T47D (cell line): Measurements from ENCODE around the gene BTBD2.

Experiments used
- DNase-seq, 2 experiments: peaks; one replicate each; pipeline versions ENCODE4 v3.0.0 to v3.0.0-alpha.2; 2011 to 2012; ENCODE audit warnings: low read depth in 1 of 2, low spot score in 1 of 2
- JUND ChIP-seq: IDR thresholded peaks from 2 replicates; pipeline ENCODE4 v1.6.1; 2012; ENCODE audit warnings: low read depth
- in situ Hi-C: cut with HindIII; loops from 2 replicates; pipeline ENCODE4 v1.10.0; 2016; ENCODE audit warnings: low sequenced_read_pairs, low pct_unique_long_range_greater_than_20kb

BTBD2 gene

GRCh38 chr19:2033115-2033824 lies 17.8 kb upstream of the BTBD2 start:
- DNase-seq, result no peak
- in situ Hi-C loops, result no loop called here
- no peak for TF ChIP-seq JUND

DNA sequence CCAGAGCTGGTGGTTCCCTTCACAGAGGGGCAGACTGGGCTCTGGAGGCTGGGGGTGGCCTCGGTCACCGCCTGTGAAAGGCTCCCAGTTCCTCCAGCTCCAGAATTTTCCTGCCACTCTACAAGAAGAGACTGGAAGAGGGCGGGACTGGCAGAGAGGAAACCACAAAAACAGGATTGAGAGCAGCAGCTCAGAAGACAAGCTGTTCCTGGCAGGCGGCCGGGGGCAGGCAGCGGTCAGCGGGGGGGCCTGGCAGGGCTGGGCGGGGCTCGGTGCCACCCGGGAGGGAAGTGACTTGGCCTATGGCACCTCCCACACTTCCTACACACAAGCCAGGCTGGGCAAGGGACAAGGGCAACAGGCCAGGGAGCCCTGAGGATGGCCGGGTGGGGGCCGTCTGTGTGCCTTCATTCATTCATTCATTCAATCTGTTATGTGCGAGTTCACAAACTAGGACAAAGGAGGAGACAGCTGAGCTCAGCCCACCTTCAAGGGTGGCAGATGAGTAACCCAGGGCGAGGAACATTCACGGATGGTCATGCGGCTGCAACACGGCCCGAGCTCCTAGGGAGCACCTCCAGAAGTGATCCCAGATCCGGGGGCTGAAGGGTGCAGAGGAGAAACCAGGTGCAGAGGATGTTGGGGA lies 16.9 kb upstream of the BTBD2 start:
- in situ Hi-C loops, result no loop called here
- peak; percentile 53 to 96 for DNase-seq
- no peak for TF ChIP-seq JUND

DNA sequence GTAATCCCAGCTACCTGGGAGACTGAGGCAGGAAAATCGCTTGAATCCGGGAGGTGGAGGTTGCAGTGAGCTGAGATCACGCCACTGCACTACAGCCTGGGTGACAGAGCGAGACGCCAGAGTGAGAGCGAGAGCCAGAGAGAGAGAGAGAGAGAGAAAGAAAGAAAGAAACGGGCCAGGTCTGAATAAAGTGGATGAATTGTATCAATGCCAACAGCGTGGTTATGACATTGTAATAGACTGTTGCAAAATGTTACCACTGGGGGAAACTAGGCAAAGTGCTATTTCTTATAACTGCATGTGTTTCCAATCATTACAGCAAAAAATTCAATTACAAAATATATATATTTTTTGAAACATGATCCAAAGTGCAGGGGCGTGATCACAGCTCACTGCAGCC lies 11.8 kb upstream of the BTBD2 start:
- no peak for DNase-seq
- TF ChIP-seq JUND, result no peak
- in situ Hi-C loops, result no loop called here

DNA sequence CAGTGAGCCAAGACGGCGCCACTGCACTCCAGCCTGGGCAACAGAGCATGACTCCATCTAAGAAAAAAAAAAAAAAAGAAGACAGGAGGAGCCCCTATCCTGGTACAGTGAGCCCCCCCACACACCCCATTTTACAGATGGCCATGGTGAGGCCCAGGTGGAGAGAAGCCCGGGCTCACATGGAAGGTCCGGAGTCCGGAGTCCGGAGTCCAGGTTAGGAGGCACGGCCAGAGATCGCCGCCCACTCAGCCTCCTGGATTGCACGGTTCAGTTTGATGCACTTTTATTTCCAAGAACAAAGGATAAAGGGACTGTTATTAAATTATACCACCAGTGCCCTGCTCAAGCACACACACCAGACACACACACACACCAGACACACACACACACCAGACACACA lies 11.3 kb upstream of the BTBD2 start:
- in situ Hi-C loops, result no loop called here
- DNase-seq, result no peak
- TF ChIP-seq JUND, result no peak

DNA sequence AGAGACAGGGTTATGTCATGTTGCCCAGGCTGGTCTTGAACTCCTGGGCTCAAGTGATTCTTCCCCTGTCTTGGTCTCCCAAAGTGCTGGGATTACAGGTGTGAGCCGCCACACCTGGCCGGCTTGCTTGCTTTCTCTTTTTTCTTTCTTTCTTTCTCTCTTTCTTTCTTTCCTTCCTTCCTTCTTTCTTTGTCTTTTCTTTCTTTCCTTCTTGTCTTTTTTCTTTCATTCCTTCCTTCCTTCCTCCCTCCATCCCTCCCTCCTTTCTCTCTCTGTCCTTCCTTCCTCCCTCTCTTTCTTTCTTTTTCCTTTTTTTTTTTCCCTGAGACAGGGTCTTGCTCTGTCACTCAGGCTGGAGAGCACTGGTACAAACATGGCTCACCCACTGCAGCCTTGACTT lies 6.8 kb upstream of the BTBD2 start:
- in situ Hi-C loops, result no loop called here
- TF ChIP-seq JUND, result no peak
- no peak for DNase-seq

DNA sequence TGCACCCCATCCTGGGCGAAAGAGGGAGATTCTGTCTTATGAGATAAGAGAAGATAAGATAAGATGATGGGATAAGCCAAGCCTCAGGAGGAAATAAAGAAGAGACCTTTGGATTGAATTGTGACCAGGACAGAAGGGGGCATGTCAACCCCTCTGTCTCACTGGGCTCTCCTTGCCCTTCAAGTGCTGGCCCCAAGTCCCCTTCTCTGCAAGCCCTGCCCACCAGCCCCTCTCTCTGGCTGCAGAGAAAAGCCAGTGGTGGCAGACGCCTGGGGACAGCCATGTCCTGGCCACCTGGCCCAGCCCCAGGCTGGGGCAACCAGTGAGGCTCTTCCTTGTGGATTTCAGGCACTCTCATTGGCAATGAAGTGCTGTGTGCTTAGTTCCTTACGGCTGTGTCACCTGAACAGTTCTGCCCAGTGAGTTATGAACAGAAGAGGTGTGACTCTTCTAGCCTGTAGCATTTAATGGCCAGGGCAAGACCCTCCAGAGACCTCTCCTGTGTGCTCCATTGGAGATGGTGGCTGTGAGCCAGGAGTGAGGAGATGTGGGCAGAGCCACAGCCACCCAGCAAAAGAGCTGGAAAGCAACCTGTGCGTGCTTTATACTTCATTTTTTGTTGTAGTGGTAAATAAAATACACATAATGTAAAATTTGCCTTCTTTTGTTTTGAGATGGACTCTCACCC lies 6.1 kb upstream of the BTBD2 start:
- in situ Hi-C loops, result no loop called here
- DNase-seq, result peak in 1 of 2 experiments; percentile 63
- no peak for TF ChIP-seq JUND

DNA sequence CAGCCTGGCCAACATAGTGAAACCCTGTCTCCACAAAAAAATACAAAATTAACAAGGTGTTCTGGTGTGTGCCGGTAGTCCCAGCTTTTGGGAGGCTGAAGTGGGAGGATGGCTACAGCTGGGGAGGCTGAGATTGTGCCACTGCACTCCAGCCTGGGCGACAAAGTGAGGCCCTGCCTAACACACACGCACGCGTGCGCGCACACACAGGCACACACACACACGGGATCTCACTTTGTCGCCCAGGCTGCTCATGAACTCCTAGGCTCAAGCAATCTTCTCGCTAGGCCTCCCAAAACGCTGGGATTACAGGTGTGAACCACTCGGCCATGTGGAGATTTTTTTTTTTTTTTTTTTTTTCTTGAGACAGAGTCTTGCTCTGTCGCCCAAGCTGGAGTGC lies 3.2 kb upstream of the BTBD2 start:
- no peak for TF ChIP-seq JUND
- no peak for DNase-seq

GRCh38 chr19:2016041-2016807 lies 710 bp upstream of the BTBD2 start:
- peak; percentile 64 to 84 for DNase-seq
- in situ Hi-C loops, result no loop called here
- TF ChIP-seq JUND, result no peak

More for the DNA sequence above, 3.2 kb upstream of the BTBD2 start:
- in situ Hi-C loops, result no loop called here

DNA sequence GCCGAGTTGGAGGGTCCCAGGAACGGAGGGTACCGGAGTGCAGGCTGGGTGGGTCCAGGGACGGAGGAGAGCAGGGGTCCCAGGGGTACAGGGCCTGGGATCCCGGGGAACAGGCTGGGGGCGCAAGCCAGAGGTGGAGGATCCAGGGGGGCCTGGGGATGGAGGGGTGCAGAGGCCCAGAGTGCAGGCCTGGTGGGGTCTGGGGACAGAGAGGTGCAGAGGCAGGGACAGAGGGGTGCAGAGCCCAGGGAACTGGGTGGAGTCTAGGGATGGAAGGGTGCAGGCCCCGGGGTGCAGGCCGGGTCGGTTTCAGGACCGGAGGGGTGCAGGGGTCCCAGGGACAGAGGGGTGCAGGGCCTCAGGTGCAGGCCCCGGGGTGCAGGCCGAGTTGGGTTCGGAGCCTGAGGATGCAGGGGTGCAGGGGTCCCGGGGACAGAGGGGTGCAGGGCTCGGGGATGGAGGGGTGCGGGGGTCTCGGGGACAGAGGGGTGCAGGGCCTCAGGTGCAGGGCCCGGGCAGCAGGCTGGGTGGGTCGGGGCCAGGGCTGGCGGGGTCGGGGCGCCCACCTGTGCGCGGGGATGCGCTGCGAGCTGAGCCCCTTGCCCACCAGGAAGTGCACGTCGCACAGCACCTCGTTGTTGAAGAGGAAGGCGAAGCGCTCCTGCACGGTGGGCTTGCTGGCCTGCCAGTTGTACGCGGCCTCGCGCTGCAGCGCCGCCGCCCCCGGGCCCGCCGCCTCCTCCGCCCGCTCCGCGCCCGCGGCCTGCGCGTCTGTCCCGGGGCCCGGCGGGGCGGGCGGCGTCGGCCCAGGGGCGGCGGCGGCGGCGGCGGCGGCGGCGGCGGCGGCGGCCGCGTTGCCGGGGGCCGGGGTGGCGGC lies 545 bp downstream of the BTBD2 start:
- no peak for TF ChIP-seq JUND
- no peak for DNase-seq
- in situ Hi-C loops, result no loop called here

DNA sequence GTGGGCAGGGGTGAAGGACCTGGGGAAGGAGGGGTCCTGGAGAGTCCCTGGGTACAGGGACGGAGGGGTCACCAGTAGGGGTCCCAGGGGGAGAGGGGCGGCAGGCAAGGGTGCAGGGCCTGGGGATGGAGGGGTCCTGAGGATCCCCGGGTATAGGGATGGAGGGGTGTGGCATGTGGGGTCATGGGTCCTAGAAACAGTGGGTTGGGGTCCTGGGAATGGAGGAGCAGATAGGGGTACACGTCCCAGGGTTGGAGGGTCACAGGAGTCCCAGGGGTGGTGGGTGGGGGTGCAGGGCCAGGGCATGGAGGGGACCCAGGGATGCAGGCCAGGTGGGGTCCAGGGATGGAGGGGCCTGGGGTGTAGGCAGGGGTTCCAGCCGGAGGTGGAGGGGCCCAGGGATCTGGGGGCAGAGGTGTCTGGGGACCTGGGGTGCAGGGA lies 1.4 kb downstream of the BTBD2 start:
- DNase-seq, result no peak
- in situ Hi-C loops, result no loop called here
- no peak for TF ChIP-seq JUND

DNA sequence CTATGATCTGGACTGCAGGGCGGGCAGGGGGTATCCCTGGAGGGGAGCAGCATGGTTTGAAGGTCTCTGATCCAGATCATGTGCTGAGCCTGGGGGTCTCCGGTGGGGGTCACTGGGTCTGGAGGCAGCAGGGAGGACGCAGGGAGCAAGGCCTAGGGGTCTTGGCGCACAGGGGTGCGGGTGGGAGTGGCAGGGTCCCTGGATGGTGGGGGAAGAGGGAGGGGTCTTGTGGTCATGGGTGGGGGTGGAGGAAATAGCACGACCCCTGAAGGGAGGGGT lies 1.9 kb downstream of the BTBD2 start:
- DNase-seq, result no peak
- in situ Hi-C loops, result no loop called here
- TF ChIP-seq JUND, result no peak

GRCh38 chr19:2012941-2013682 lies 2.4 kb downstream of the BTBD2 start:
- in situ Hi-C loops, result no loop called here
- no peak for DNase-seq
- TF ChIP-seq JUND, result no peak
